SK-N-SH (cell line): ENCODE results near the gene GSTCD.
"Not testable (repeated sequence)": the region's sequence is repeated elsewhere in the genome, so short reads cannot be mapped to it uniquely, and the experiment has no call there.

Source experiments
- EP300 ChIP-seq, 2 experiments: IDR thresholded peaks; 2 replicates each; pipeline versions ENCODE4 v1.4.0 to v1.6.1; 2012; ENCODE audit warnings: borderline replicate concordance in 1 of 2, low read depth in 1 of 2, low read length in 1 of 2
- FOXJ3 ChIP-seq: sonication (generic); formaldehyde crosslinking; IDR thresholded peaks from 2 replicates; pipeline ENCODE4 v1.5.1; 2020; ENCODE audit warnings: mild to moderate bottlenecking, missing genetic modification reagents
- GABPA ChIP-seq: IDR thresholded peaks from 2 replicates; pipeline ENCODE4 v1.4.0; 2012; ENCODE audit warnings: low read depth, mild to moderate bottlenecking
- POLR2AphosphoS5 ChIP-seq: IDR thresholded peaks from 2 replicates; pipeline ENCODE4 v1.6.1; 2012; ENCODE audit warnings: low read depth, low read length
- RCOR1 ChIP-seq: fragments of 150-350 bp; IDR thresholded peaks from 2 replicates; pipeline ENCODE4 v1.6.1; 2017; ENCODE audit warnings: antibody characterized with exemption, low read length
- SMC3 ChIP-seq: IDR thresholded peaks from 2 replicates; pipeline ENCODE4 v1.6.1; 2012; ENCODE audit warnings: low read depth, low read length, improper control_type of control experiment
- TF ChIP-seq, protein P1 (sequence below): IDR thresholded peaks from 2 replicates; pipeline ENCODE4 v1.6.1; 2012; ENCODE audit warnings: mild to moderate bottlenecking, low read depth, low read length, moderate library complexity
- TF ChIP-seq, protein P2 (sequence below): fragments of 150-350 bp; IDR thresholded peaks from 2 replicates; pipeline ENCODE4 v1.6.1; 2017; ENCODE audit warnings: antibody characterized with exemption, low read length, low read depth, borderline replicate concordance
- TF ChIP-seq, protein P3 (sequence below): fragments of 200-600 bp; sonication (generic); IDR thresholded peaks from 2 replicates; pipeline ENCODE4 v1.6.1; 2017; ENCODE audit warnings: antibody characterized with exemption, mild to moderate bottlenecking, moderate library complexity

DNA sequence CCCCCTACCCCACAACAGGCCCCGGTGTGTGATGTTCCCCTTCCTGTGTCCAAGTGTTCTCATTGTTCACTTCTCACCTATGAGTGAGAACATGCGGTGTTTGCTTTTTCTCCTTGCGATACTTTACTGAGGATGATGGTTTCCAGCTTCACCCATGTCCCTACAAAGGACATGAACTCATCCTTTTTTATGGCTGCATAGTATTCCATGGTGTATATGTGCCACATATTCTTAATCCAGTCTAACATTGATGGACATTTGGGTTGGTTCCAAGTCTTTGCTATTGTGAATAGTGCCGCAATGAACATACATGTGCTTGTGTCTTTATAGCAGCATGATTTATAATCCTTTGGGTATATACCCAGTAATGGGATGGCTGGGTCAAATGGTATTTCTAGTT, 21.3 kb downstream of the GSTCD start:
- TF ChIP-seq, protein P1, sequence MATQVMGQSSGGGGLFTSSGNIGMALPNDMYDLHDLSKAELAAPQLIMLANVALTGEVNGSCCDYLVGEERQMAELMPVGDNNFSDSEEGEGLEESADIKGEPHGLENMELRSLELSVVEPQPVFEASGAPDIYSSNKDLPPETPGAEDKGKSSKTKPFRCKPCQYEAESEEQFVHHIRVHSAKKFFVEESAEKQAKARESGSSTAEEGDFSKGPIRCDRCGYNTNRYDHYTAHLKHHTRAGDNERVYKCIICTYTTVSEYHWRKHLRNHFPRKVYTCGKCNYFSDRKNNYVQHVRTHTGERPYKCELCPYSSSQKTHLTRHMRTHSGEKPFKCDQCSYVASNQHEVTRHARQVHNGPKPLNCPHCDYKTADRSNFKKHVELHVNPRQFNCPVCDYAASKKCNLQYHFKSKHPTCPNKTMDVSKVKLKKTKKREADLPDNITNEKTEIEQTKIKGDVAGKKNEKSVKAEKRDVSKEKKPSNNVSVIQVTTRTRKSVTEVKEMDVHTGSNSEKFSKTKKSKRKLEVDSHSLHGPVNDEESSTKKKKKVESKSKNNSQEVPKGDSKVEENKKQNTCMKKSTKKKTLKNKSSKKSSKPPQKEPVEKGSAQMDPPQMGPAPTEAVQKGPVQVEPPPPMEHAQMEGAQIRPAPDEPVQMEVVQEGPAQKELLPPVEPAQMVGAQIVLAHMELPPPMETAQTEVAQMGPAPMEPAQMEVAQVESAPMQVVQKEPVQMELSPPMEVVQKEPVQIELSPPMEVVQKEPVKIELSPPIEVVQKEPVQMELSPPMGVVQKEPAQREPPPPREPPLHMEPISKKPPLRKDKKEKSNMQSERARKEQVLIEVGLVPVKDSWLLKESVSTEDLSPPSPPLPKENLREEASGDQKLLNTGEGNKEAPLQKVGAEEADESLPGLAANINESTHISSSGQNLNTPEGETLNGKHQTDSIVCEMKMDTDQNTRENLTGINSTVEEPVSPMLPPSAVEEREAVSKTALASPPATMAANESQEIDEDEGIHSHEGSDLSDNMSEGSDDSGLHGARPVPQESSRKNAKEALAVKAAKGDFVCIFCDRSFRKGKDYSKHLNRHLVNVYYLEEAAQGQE = not testable (repeated sequence)
- not testable (repeated sequence) for TF ChIP-seq RCOR1; GABPA; EP300 (IDR thresholded peaks at IDR 0.05; ENCODE audit: borderline replicate concordance in 1 of 2, low read depth in 1 of 2, low read length in 1 of 2); FOXJ3 (CRISPR knock-in tag); SMC3; POLR2AphosphoS5
- TF ChIP-seq, protein P2, sequence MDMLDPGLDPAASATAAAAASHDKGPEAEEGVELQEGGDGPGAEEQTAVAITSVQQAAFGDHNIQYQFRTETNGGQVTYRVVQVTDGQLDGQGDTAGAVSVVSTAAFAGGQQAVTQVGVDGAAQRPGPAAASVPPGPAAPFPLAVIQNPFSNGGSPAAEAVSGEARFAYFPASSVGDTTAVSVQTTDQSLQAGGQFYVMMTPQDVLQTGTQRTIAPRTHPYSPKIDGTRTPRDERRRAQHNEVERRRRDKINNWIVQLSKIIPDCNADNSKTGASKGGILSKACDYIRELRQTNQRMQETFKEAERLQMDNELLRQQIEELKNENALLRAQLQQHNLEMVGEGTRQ = not testable (repeated sequence)
- TF ChIP-seq, protein P3, sequence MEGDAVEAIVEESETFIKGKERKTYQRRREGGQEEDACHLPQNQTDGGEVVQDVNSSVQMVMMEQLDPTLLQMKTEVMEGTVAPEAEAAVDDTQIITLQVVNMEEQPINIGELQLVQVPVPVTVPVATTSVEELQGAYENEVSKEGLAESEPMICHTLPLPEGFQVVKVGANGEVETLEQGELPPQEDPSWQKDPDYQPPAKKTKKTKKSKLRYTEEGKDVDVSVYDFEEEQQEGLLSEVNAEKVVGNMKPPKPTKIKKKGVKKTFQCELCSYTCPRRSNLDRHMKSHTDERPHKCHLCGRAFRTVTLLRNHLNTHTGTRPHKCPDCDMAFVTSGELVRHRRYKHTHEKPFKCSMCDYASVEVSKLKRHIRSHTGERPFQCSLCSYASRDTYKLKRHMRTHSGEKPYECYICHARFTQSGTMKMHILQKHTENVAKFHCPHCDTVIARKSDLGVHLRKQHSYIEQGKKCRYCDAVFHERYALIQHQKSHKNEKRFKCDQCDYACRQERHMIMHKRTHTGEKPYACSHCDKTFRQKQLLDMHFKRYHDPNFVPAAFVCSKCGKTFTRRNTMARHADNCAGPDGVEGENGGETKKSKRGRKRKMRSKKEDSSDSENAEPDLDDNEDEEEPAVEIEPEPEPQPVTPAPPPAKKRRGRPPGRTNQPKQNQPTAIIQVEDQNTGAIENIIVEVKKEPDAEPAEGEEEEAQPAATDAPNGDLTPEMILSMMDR = not testable (repeated sequence)
